Liver (tissue), 9 donors: Measurements from ENCODE around the gene ERFL. TPM values are rescaled to one million over a fixed set of nuclear protein-coding genes. Genes with fewer than 3 reads are reported as not detected.

Source experiments
- DNase-seq: peaks from one replicate; pipeline ENCODE4 v3.0.0-alpha.2; 2017; ENCODE audit warnings: low spot score
- H3K27ac ChIP-seq, 2 donors: one replicate each; pipeline ENCODE4 v1.7.0; 2013; ENCODE audit warnings: inconsistent platforms in 2 of 2, low read length in 2 of 2, control low read depth in 1 of 2, low read depth in 1 of 2, mild to moderate bottlenecking in 1 of 2
- H3K27me3 ChIP-seq, 4 donors: one replicate each; pipeline versions ENCODE4 v1.6.1 to v1.7.0; 2013; ENCODE audit warnings: low read length in 3 of 4, inconsistent platforms in 1 of 4, mild to moderate bottlenecking in 1 of 4, moderate library complexity in 1 of 4; ENCODE audit not compliant: control insufficient read depth in 4 of 4, insufficient read depth in 4 of 4
- H3K36me3 ChIP-seq, 4 donors: one replicate each; pipeline versions ENCODE4 v1.6.1 to v1.7.0; 2013; ENCODE audit warnings: low read length in 3 of 4, mild to moderate bottlenecking in 3 of 4, low read depth in 1 of 4, moderate library complexity in 1 of 4; ENCODE audit not compliant: control insufficient read depth in 4 of 4, insufficient read depth in 3 of 4
- H3K4me1 ChIP-seq, 4 donors: one replicate each; pipeline versions ENCODE4 v1.6.1 to v1.7.0; 2013; ENCODE audit warnings: low read length in 3 of 4, mild to moderate bottlenecking in 3 of 4, moderate library complexity in 1 of 4; ENCODE audit not compliant: control insufficient read depth in 4 of 4, insufficient read depth in 4 of 4
- H3K4me3 ChIP-seq, 3 donors: one replicate each; pipeline versions ENCODE4 v1.6.1 to v1.7.0; 2013; ENCODE audit warnings: low read length in 3 of 3, control low read depth in 1 of 3, low read depth in 1 of 3, mild to moderate bottlenecking in 1 of 3
- H3K9ac ChIP-seq, 2 donors: one replicate each; pipeline ENCODE4 v1.7.0; 2013; ENCODE audit warnings: low read length in 2 of 2, mild to moderate bottlenecking in 2 of 2, moderate library complexity in 2 of 2, control low read depth in 1 of 2, low read depth in 1 of 2
- H3K9me3 ChIP-seq, 4 donors: one replicate each; pipeline versions ENCODE4 v1.6.1 to v1.7.0; 2013; ENCODE audit warnings: low read length in 3 of 4; ENCODE audit not compliant: control insufficient read depth in 4 of 4
- ATF3 ChIP-seq: IDR thresholded peaks from 2 replicates; pipeline ENCODE4 v1.6.1; 2016; ENCODE audit warnings: antibody characterized with exemption
- EGR1 ChIP-seq, 2 donors: IDR thresholded peaks; 2 replicates each; pipeline ENCODE4 v1.6.1; 2016 to 2018; ENCODE audit warnings: antibody characterized with exemption in 2 of 2, low read depth in 2 of 2
- FOXA1 ChIP-seq: IDR thresholded peaks from 2 replicates; pipeline ENCODE4 v1.6.1; 2016; ENCODE audit warnings: antibody characterized with exemption
- FOXA2 ChIP-seq: IDR thresholded peaks from 2 replicates; pipeline ENCODE4 v1.6.1; 2016; ENCODE audit warnings: antibody characterized with exemption
- GABPA ChIP-seq, 2 donors: IDR thresholded peaks in 1 of 2; conservative IDR thresholded peaks in 1 of 2; 2 replicates each; pipeline ENCODE4 v1.6.1; 2016; ENCODE audit warnings: antibody characterized with exemption in 2 of 2, mild to moderate bottlenecking in 1 of 2, moderate library complexity in 1 of 2
- HNF4G ChIP-seq: IDR thresholded peaks from 2 replicates; pipeline ENCODE4 v1.6.1; 2016; ENCODE audit warnings: antibody characterized with exemption
- JUND ChIP-seq, 2 donors: IDR thresholded peaks; 2 replicates each; pipeline ENCODE4 v1.6.1; 2016; ENCODE audit warnings: antibody characterized with exemption in 2 of 2
- NR2F2 ChIP-seq: IDR thresholded peaks from 2 replicates; pipeline ENCODE4 v1.6.1; 2016; ENCODE audit warnings: antibody characterized with exemption
- RAD21 ChIP-seq, 2 donors: IDR thresholded peaks; 2 replicates each; pipeline ENCODE4 v1.6.1; 2016; ENCODE audit warnings: antibody characterized with exemption in 2 of 2, mild to moderate bottlenecking in 2 of 2
- REST ChIP-seq: IDR thresholded peaks from 2 replicates; pipeline ENCODE4 v1.6.1; 2016; ENCODE audit warnings: antibody characterized with exemption, mild to moderate bottlenecking
- RXRA ChIP-seq, 2 donors: IDR thresholded peaks; 2 replicates each; pipeline ENCODE4 v1.6.1; 2017 to 2018; ENCODE audit warnings: antibody characterized with exemption in 2 of 2, mild to moderate bottlenecking in 1 of 2
- SP1 ChIP-seq: IDR thresholded peaks from 2 replicates; pipeline ENCODE4 v1.6.1; 2018; ENCODE audit warnings: antibody characterized with exemption, mild to moderate bottlenecking
- YY1 ChIP-seq: IDR thresholded peaks from 2 replicates; pipeline ENCODE4 v1.6.1; 2016; ENCODE audit warnings: antibody characterized with exemption, mild to moderate bottlenecking
- WGBS: extraction: QIAGEN DNeasy Blood & Tissue Kit; methylation state at CpG from one replicate; pipeline ENCODE4 v1.1.7; 2013; 5-methylcytosine and 5-hydroxymethylcytosine counted together
- polyA plus RNA-seq, 2 donors: library from polyadenylated mRNA; stranded (reverse) in 1 of 2; unstranded in 1 of 2; fragments of 200-250 nt in 1 of 2; fragments of >200 nt in 1 of 2; fragmentation: Nextera tagmentation in 1 of 2; extraction: Ambion mirVana in 1 of 2; gene quantifications; one replicate each; pipeline versions ENCODE4 v1.2.1 to v1.2.3, GENCODE V29; 2013 to 2015
- total RNA-seq, 2 donors: library from RNA; depleted of rRNA; stranded (reverse); fragments of >200 nt; gene quantifications; one replicate each; pipeline ENCODE4 v1.2.3, GENCODE V29; 2014
- donor health status: healthy.
- donor health status: healthy.
- donor health status: healthy.
- donor health status: healthy.
- donor health status: healthy.

ERFL gene
- total and polyA plus RNA-seq, 4 donors = not detected

GRCh38 chr19:41928754-41929535 is 696 bp upstream of the ERFL start:
- TF ChIP-seq YY1 = no peak
- TF ChIP-seq NR2F2 = no peak
- no peak for TF ChIP-seq HNF4G
- no peak for TF ChIP-seq FOXA2
- TF ChIP-seq ATF3 = no peak
- no peak for TF ChIP-seq EGR1 (IDR thresholded peaks at IDR 0.05; ENCODE audit: low read depth in 2 of 2)
- TF ChIP-seq REST = no peak
- no peak for TF ChIP-seq SP1
- TF ChIP-seq FOXA1 = no peak
- no peak for TF ChIP-seq GABPA (IDR thresholded peaks at IDR 0.05 in 1 of 2, conservative IDR thresholded peaks at IDR 0.05 in 1 of 2)
- TF ChIP-seq RXRA (IDR thresholded peaks at IDR 0.05) = no peak
- Histone ChIP-seq H3K27ac (no peak overlapping the region), H3K36me3 (no peaks in the 10 kb centered on the region), H3K4me1 (peaks cover 6 to 11% (median 8%) of the 10 kb centered on the region in 4 donors), H3K9ac (no peak overlapping the region), H3K4me3 (peak overlapping the region in 1 of 3 donors; percentile 39), H3K9me3 (no peaks in the 10 kb centered on the region), H3K27me3 (peaks cover 0 to 16% (median 10%) of the 10 kb centered on the region in 4 donors)
- whole genome bisulfite sequencing = 4% methylated on average over 29 of the region's 29 CpGs
- no peak for DNase-seq

- Histone ChIP-seq H3K4me1 (peaks cover 6 to 11% (median 8%) of the 10 kb centered on the region in 4 donors), H3K4me3 (peak overlapping the region in 1 of 3 donors; percentile 39), H3K27ac (no peak overlapping the region), H3K27me3 (peaks cover 0 to 20% (median 10%) of the 10 kb centered on the region in 4 donors), H3K36me3 (no peaks in the 10 kb centered on the region), H3K9ac (no peak overlapping the region), H3K9me3 (no peaks in the 10 kb centered on the region)
- WGBS = 6% methylated on average over 43 of the region's 43 CpGs
- no peak for TF ChIP-seq YY1
- TF ChIP-seq RAD21 (IDR thresholded peaks at IDR 0.05) = no peak
- no peak for TF ChIP-seq JUND (IDR thresholded peaks at IDR 0.05)
- TF ChIP-seq ATF3 = no peak
- no peak for DNase-seq
Measured at GRCh38 chr19:41927497-41928192, 604 bp downstream of the ERFL start.
